Activated T-cell treated with anti-CD3 and anti-CD28 coated beads, Interleukin-2, amount 50 U/mL, for 72 hours (primary cell): Measurements from ENCODE around the gene USP49. TPM values are rescaled to one million over a fixed set of nuclear protein-coding genes. Genes with fewer than 3 reads are reported as not detected.
"Not testable (repeated sequence)": the region's sequence is repeated elsewhere in the genome, so short reads cannot be mapped to it uniquely, and the experiment has no call there.

Experiments
- ATAC-seq, 2 donors: fragments of 150-1000 bp; cut with Tn5 transposase; replicated peaks in 1 of 2; 2 replicates each; pipeline ENCODE4 v1.10.0; 2021; ENCODE audit warnings: moderate library complexity in 2 of 2, mild to moderate bottlenecking in 1 of 2
- DNase-seq, 2 donors: peaks; one replicate each; pipeline ENCODE4 v3.0.0; 2021 to 2022; ENCODE audit warnings: mixed read lengths in 1 of 2
- H3K27ac Mint-ChIP-seq: one replicate; pipeline ENCODE4 v1.8.0; 2022; ENCODE audit warnings: mild to moderate bottlenecking, moderate library complexity, mixed read lengths
- H3K27me3 Mint-ChIP-seq: one replicate; pipeline ENCODE4 v1.8.0; 2022; ENCODE audit warnings: low read depth, mixed read lengths
- H3K36me3 Mint-ChIP-seq, 2 donors: one replicate each; pipeline ENCODE4 v1.8.0; 2022; ENCODE audit warnings: mixed read lengths in 2 of 2, mild to moderate bottlenecking in 1 of 2; ENCODE audit not compliant: insufficient read depth in 2 of 2
- H3K4me1 Mint-ChIP-seq: one replicate; pipeline ENCODE4 v1.8.0; 2022; ENCODE audit warnings: low read depth, mixed read lengths
- H3K4me3 Mint-ChIP-seq, 2 donors: one replicate each; pipeline ENCODE4 v1.8.0; 2022; ENCODE audit warnings: mild to moderate bottlenecking in 2 of 2, mixed read lengths in 2 of 2, moderate library complexity in 2 of 2
- H3K9me3 Mint-ChIP-seq, 2 donors: one replicate each; pipeline ENCODE4 v1.8.0; 2022; ENCODE audit warnings: mixed read lengths in 2 of 2
- total RNA-seq, 2 donors: library from RNA; stranded (reverse); gene quantifications; one replicate each; pipeline ENCODE4 v1.2.3, GENCODE V29; 2022

USP49 gene
- total RNA-seq, 2 donors from 2014 or later, result 13.3 to 14.8 TPM

GRCh38 chr6:41775293-41775882, 119.8 kb downstream of the USP49 start:
- H3K36me3 Mint-ChIP-seq, result peaks cover 0 to 4% of the 10 kb centered on the region in 2 donors
- ATAC-seq (no peak), DNase-seq (no peak)
- H3K27me3 Mint-ChIP-seq, result no peaks in the 10 kb centered on the region
- H3K4me3 Mint-ChIP-seq, result no peak overlapping the region
- peaks cover 8% of the 10 kb centered on the region for H3K4me1 Mint-ChIP-seq
- no peaks in the 10 kb centered on the region for H3K9me3 Mint-ChIP-seq
- H3K27ac Mint-ChIP-seq, result no peak overlapping the region

GRCh38 chr6:41774841-41775240, 120.3 kb downstream of the USP49 start:
- H3K27ac Mint-ChIP-seq, result no peak overlapping the region
- peaks cover 0 to 4% of the 10 kb centered on the region in 2 donors for H3K36me3 Mint-ChIP-seq
- ATAC-seq, result no peak

GRCh38 chr6:41771058-41771983, 123.9 kb downstream of the USP49 start:
- H3K4me1 Mint-ChIP-seq, result peaks cover 12% of the 10 kb centered on the region
- peaks cover 0 to 2% of the 10 kb centered on the region in 2 donors for H3K36me3 Mint-ChIP-seq
- H3K4me3 Mint-ChIP-seq, result no peak overlapping the region
- no peak overlapping the region for H3K27ac Mint-ChIP-seq
- DNase-seq, result no peak
- no peak for ATAC-seq
- H3K9me3 Mint-ChIP-seq, result no peaks in the 10 kb centered on the region
- no peaks in the 10 kb centered on the region for H3K27me3 Mint-ChIP-seq

More at GRCh38 chr6:41774841-41775240, 120.3 kb downstream of the USP49 start:
- H3K4me1 Mint-ChIP-seq, result peaks cover 8% of the 10 kb centered on the region
- no peaks in the 10 kb centered on the region for H3K9me3 Mint-ChIP-seq
- no peaks in the 10 kb centered on the region for H3K27me3 Mint-ChIP-seq
- H3K4me3 Mint-ChIP-seq, result no peak overlapping the region
- no peak for DNase-seq

- Mint-ChIP-seq H3K4me1 (peaks cover 12% of the 10 kb centered on the region), H3K4me3 (no peak overlapping the region), H3K36me3 (peaks cover 0 to 2% of the 10 kb centered on the region in 2 donors), H3K9me3 (no peaks in the 10 kb centered on the region), H3K27me3 (no peaks in the 10 kb centered on the region), H3K27ac (no peak overlapping the region)
- ATAC-seq (no peak), DNase-seq (no peak)
Measured at GRCh38 chr6:41770381-41771057, 124.7 kb downstream of the USP49 start.

GRCh38 chr6:41769376-41769775, 125.8 kb downstream of the USP49 start:
- ATAC-seq (no peak), DNase-seq (no peak)
- H3K9me3 Mint-ChIP-seq, result no peaks in the 10 kb centered on the region
- H3K27ac Mint-ChIP-seq, result no peak overlapping the region
- no peaks in the 10 kb centered on the region for H3K36me3 Mint-ChIP-seq
- no peak overlapping the region for H3K4me3 Mint-ChIP-seq
- H3K27me3 Mint-ChIP-seq, result no peaks in the 10 kb centered on the region
- peaks cover 12% of the 10 kb centered on the region for H3K4me1 Mint-ChIP-seq

GRCh38 chr6:41768545-41769308, 126.4 kb downstream of the USP49 start:
- H3K4me3 Mint-ChIP-seq, result no peak overlapping the region
- peak in 1 of 2 donors; percentile 30 for ATAC-seq
- H3K9me3 Mint-ChIP-seq, result no peaks in the 10 kb centered on the region
- DNase-seq, result no peak
- H3K27ac Mint-ChIP-seq, result no peak overlapping the region
- peaks cover 12% of the 10 kb centered on the region for H3K4me1 Mint-ChIP-seq
- no peaks in the 10 kb centered on the region for H3K27me3 Mint-ChIP-seq
- H3K36me3 Mint-ChIP-seq, result no peaks in the 10 kb centered on the region

GRCh38 chr6:41767112-41767833, 127.9 kb downstream of the USP49 start:
- Mint-ChIP-seq H3K36me3 (no peaks in the 10 kb centered on the region), H3K9me3 (no peaks in the 10 kb centered on the region), H3K4me3 (no peak overlapping the region), H3K27me3 (no peaks in the 10 kb centered on the region), H3K4me1 (peaks cover 12% of the 10 kb centered on the region), H3K27ac (no peak overlapping the region)
- DNase-seq, result no peak
- no peak for ATAC-seq

- not testable (repeated sequence) for H3K36me3 Mint-ChIP-seq, H3K4me3 Mint-ChIP-seq, ATAC-seq, H3K27me3 Mint-ChIP-seq, H3K9me3 Mint-ChIP-seq, DNase-seq
- Mint-ChIP-seq H3K4me1 (peaks cover 12% of the 10 kb centered on the region), H3K27ac (peak overlapping the region; percentile 72)
Measured at GRCh38 chr6:41766043-41766664, 129.0 kb downstream of the USP49 start.

GRCh38 chr6:41763470-41763869, 131.7 kb downstream of the USP49 start:
- DNase-seq (no peak), ATAC-seq (no peak)
- Mint-ChIP-seq H3K4me3 (no peak overlapping the region), H3K36me3 (no peaks in the 10 kb centered on the region), H3K9me3 (no peaks in the 10 kb centered on the region), H3K4me1 (peaks cover 5% of the 10 kb centered on the region), H3K27me3 (no peaks in the 10 kb centered on the region), H3K27ac (no peak overlapping the region)

GRCh38 chr6:41759905-41760579, 135.1 kb downstream of the USP49 start:
- no peaks in the 10 kb centered on the region for H3K9me3 Mint-ChIP-seq
- no peak overlapping the region for H3K27ac Mint-ChIP-seq
- DNase-seq (no peak), ATAC-seq (no peak)
- no peaks in the 10 kb centered on the region for H3K4me1 Mint-ChIP-seq
- H3K27me3 Mint-ChIP-seq, result peaks cover 7% of the 10 kb centered on the region
- no peaks in the 10 kb centered on the region for H3K36me3 Mint-ChIP-seq
- H3K4me3 Mint-ChIP-seq, result no peak overlapping the region

- peaks cover 7% of the 10 kb centered on the region for H3K27me3 Mint-ChIP-seq
- H3K9me3 Mint-ChIP-seq, result no peaks in the 10 kb centered on the region
- ATAC-seq (no peak), DNase-seq (no peak)
- H3K4me1 Mint-ChIP-seq, result no peaks in the 10 kb centered on the region
- no peak overlapping the region for H3K27ac Mint-ChIP-seq
- H3K36me3 Mint-ChIP-seq, result no peaks in the 10 kb centered on the region
- no peak overlapping the region for H3K4me3 Mint-ChIP-seq
Measured at GRCh38 chr6:41759106-41759904, 135.9 kb downstream of the USP49 start.
